ENCODE measurements around the gene TPPP2.

The TPPP2 gene

DNA sequence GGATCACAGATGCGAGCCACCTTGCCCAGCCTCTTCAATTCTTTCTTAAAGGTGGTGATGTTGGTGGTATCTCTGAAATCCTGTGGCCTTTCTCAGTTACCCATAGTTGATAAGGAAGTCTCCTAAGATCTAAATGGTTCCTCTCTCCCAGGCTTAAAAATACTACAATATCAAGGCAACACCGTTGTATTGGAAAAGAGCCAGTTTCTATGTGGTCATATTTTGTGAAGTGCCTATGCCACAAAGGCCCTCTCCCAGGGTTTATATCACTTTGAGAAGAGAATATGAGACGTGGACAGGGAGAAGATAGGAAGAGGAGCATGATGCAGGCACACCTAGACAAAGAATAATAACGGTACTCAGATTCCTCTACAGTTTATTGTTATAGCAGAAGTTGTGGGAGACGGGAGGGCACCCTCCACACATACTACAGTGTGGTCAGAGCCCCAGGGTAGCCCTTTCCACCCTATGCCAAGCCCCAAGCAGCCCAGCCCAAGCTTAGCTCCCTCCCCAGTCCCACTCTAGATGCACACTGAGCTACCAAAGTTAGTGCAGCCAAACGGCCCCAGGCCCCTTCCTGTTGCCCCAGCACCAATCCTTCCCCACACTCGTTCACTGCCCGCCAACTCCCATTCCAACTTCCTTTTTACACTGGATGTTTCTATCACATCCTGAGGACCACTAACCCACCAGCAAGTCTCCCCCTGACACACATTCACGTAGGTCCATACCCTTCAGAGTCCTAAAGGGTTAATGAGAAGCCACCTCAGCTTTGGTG lies 13.4 kb upstream of the TPPP2 start:
- DNase-seq (ENCODE audit: low read depth, low spot score): no peak

DNA sequence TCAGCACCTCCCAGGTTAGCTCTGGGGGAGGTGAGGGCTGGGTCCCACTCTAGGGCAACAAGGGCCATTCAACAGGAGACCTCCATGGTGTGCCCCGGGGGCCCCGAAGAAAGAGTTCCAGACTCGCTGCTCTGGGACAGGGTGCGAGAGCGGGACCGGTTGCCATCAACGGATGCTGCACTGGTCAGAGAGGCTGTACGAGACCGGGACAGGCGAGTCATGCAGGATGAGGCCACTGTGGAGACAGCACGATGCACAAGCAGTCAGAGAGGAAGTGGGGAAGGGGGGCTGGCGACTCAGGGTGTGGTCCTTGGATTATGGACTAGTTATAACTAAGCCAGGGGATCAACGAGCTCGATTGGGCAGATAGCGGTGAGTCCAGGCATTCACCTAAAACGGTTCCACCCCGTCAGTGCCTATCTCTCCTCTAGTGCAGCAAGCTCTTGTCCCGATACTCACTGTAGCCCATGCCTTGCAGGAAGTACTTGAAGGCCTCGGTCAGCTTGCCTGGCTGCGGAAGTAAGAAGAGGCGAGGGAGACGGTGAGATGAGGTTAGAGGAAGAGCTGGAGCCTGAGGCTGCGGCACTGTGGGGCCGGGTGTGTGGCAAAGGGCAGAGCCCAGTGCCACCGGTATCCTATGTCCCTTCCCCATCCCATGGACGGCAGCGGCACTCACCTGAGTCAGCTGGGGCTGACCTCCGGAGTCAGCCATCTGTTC lies 12.3 kb upstream of the TPPP2 start:
- DNase-seq (ENCODE audit: low read depth, low spot score): no peak

- DNase-seq (ENCODE audit: low read depth, low spot score): no peak
Observed at GRCh38 chr14:21018286-21018685, 11.7 kb upstream of the TPPP2 start.

DNA sequence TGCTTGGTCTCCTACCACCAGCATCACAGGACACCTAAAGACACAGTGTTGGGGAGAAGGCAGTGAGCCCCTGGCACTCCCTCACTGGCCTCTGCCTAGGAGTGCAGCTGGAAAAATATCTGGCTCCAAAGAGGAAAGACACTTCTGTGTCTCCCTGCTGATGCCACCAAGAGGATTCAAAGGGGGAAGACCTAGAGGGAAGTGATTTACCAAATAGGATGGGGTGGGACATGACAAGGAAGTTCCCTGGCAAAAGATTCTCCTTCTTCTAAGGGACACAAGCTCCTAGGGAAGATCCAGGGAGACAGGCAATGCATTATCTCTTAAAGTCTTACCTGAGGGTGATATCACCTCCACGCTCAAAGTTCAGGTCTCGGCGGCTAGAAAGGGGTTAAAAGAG lies 11.2 kb upstream of the TPPP2 start:
- DNase-seq (ENCODE audit: low read depth, low spot score): no peak

- no peak for DNase-seq (ENCODE audit: low read depth, low spot score)
Observed at GRCh38 chr14:21019366-21019765, 10.7 kb upstream of the TPPP2 start.

GRCh38 chr14:21020977-21021545 lies 9.0 kb upstream of the TPPP2 start:
- DNase-seq (ENCODE audit: low read depth, low spot score): no peak

DNA sequence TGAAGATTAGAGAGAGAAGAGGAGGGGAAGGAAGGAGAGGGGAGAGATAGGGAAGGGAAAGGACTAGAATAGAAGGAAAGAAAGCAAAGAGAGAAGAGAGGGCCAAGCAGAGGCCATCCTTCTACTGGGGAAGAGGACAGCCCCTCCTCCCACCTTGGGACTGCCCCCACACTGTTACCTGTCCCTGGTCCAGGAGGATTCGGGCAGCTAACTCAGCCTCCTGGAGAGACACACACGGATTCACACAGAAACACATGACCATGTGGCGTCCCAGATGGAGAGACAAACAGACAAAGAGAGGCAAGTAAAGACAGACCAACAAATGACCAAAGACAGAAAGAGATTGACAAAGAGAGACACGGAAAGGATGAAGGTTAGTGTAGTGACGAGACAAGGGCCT lies 7.3 kb upstream of the TPPP2 start:
- DNase-seq (ENCODE audit: low read depth, low spot score): no peak

DNA sequence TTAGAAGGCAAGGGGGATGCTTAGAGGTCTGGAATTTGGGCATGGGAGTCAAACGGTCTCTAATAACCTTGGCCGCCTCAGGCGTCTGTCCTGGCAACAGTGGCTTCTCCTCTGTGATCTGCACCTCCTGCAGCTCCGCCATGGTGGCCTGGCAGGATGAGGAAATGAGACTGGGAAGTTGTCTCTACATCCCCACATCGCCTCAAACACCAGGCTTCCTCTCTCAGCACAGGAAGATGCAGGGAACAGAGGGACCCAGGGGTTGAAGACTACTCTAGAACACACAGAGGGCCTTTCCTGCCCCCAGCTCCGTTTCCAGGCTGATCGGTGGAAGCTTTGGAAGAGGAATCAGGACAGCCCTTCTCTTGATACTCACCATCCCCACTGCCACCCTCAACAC lies 6.8 kb upstream of the TPPP2 start:
- DNase-seq (ENCODE audit: low read depth, low spot score): no peak

- no peak for DNase-seq (ENCODE audit: low read depth, low spot score)
Observed at GRCh38 chr14:21023817-21024584, 6.0 kb upstream of the TPPP2 start.

- DNase-seq (ENCODE audit: low read depth, low spot score): no peak
Observed at GRCh38 chr14:21024585-21025370, 5.2 kb upstream of the TPPP2 start, which contains the start of gene NDRG2. TSS of gene NDRG2 (minus strand) at chr14:21025061. CDS start at chr14:21023315, 1,746 bp downstream.

DNA sequence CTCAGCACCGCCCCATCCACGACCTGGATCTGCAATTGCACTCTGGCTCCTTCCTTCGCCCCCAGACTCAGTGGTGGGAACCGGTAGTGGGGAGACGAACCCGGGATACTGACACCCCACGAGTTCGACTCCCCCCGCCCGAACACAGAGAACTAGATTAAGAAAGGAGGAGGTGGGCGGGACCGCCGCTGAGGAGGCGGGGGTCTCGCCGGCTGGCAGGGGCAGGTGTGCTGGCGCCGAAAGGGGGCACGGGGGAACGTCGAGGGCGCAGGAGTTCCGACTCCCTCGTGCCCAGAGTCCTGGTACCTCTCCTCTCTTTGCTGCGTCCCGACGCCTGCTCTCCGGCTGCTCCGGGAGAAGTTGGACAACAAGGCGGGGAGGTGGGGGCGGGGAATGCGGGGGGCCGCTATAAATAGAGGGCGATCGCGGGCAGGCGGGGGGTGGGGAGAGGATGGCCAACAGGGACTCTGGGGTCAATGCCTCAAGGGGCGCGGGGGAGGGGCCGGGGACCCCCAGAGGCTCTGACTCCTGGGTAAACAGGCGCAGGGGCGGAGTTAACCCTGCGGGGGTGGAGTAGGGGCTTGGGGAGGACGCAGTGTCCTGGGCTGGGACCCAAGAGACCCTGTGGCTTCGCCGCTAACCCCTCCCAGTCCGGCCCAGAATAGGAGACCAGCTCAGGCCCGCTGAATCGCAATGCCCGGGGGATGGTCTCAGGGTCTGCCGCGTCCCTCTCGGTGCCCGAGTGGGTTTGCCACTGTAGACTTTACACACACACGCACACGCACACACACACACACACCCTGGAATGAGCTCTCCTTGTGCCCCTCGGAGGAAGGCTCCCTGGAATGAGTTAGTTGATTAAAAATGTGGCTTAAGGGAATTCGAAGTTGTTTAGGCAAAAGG lies 4.4 kb upstream of the TPPP2 start:
- no peak for DNase-seq (ENCODE audit: low read depth, low spot score)

GRCh38 chr14:21026274-21026987 lies 3.6 kb upstream of the TPPP2 start:
- no peak for DNase-seq (ENCODE audit: low read depth, low spot score)

- no peak for DNase-seq (ENCODE audit: low read depth, low spot score)
Observed at GRCh38 chr14:21026988-21027315, 3.1 kb upstream of the TPPP2 start.

GRCh38 chr14:21030531-21030930 lies 514 bp downstream of the TPPP2 start:
- DNase-seq (ENCODE audit: low read depth, low spot score): no peak

DNA sequence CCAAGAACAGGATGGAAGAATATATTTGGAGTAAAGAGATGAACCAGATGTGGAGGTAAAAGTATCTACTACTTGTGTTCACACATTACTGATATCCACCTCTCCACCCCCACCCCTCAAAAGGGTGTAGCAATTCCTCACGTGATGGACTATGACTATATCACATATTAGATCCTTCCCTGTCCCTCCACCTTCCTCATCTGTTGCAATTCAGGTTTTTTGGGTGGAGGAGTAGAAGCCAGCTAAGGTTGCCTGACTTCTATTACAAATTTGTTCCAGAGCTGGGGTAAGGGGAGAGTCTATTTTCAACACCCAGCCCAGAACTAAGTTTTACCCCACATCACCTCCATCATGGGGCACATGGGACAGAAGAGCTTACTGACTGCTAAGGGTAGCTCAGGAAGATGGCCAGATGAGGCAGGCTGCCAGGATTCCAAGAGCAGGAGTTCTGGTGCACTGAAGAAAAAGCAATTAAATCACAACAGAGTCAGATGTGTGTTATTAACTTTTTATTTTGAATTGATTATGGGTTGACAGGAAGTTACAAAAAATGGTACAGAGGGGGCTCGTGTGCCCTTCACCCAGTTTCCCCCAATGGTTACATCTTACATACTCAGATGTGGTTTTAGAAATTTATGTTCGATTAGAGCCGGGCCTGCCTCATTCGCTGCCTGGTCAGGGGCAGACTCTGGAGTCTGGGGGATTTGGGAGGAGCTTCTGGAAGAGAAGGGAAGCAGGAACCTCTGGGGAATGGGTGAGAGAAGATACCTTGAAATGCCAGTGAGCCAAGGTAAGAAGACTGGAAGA lies 2.5 kb downstream of the TPPP2 start:
- DNase-seq (ENCODE audit: low read depth, low spot score): no peak

DNA sequence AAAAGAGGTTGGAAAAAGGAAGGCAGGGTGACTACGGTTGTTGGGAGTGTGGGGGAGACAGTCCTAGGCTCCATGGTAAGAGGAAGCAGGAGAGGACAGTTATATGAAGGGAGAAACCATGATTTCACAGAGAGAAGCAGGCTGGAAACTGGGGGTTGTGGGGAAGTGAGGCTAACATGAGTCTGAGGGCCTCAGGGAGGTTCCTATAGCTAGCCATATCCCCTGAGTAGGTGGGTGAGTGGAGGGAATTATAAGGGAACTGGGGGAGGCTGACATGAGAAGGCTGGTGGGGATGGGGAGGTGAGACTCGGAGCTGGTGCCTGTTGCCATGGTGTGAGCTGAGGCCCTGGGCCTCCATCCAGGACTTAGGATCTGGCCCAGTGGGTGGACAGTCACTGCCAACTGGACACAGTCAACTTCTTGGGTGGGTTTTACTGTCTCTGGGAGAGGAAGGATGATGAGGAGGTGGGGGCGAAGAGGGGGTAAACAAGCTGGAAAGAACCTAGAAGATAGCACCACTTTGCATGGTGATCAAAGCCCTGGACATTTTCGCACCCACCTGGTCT lies 3.2 kb downstream of the TPPP2 start:
- DNase-seq (ENCODE audit: low read depth, low spot score): no peak

DNA sequence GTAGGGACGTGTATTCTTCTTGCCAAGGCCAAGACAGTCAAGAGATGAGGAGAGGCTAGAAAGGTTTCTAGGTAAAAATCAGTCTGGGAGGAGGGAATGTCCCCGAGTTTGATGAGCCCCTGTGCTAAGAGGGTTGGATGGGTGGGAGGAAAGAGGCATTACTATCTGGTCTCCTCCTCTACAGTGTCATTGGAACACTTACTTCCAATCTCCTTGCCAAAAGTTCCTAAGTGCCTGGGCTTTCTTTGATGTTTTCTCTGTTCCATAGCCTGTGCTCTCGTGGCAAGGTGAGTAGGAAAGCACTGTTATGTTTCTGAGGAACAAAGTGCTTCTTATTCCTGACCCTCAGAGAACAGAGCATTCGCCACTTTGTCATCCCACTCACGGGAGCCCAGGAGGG lies 4.7 kb downstream of the TPPP2 start, which contains the start of gene RNASE13:
TSS of gene RNASE13 (minus strand) at position 101 of the 400 bp plus-strand sequence. CDS start 519 bp downstream, outside the sequence.
- no peak for DNase-seq (ENCODE audit: low read depth, low spot score)

- no peak for DNase-seq (ENCODE audit: low read depth, low spot score)
Observed at GRCh38 chr14:21036751-21037150, 6.7 kb downstream of the TPPP2 start.
